Esophagus squamous epithelium (tissue), 5 donors: ENCODE data around the gene SUPT3H. TPM values are rescaled to one million over a fixed set of nuclear protein-coding genes. Genes with fewer than 3 reads are reported as not detected.
"Not testable (repeated sequence)": the region's sequence is repeated elsewhere in the genome, so short reads cannot be mapped to it uniquely, and the experiment has no call there.

Source experiments
- DNase-seq: peaks from one replicate; lab custom pipeline; 2025; lab: John Stamatoyannopoulos, UW
- H3K27ac ChIP-seq, 4 donors: fragments of 200-600 bp; sonication (generic); one replicate each; pipeline ENCODE4 v1.5.1; 2016 to 2019; ENCODE audit warnings: mild to moderate bottlenecking in 1 of 4
- H3K27me3 ChIP-seq, 4 donors: fragments of 200-600 bp; sonication (generic); 1 replicate in 3 of 4; 2 replicates in 1 of 4; pipeline versions ENCODE4 v1.5.1 to v1.6.0; 2017 to 2021; ENCODE audit warnings: antibody characterized with exemption in 1 of 4
- H3K36me3 ChIP-seq, 3 donors: fragments of 200-600 bp; sonication (generic); one replicate each; pipeline ENCODE4 v1.5.1; 2016 to 2019
- H3K4me1 ChIP-seq, 3 donors: fragments of 200-600 bp; sonication (generic); one replicate each; pipeline ENCODE4 v1.5.1; 2017 to 2019
- H3K4me3 ChIP-seq, 4 donors: fragments of 200-600 bp; sonication (generic); 1 replicate in 3 of 4; 2 replicates in 1 of 4; pipeline ENCODE4 v1.5.1; 2016 to 2019; ENCODE audit warnings: mild to moderate bottlenecking in 2 of 4, moderate library complexity in 1 of 4
- H3K9me3 ChIP-seq, 3 donors: fragments of 200-600 bp; sonication (generic); one replicate each; pipeline ENCODE4 v1.5.1; 2016 to 2019
- POLR2A ChIP-seq, 4 donors: fragments of 450-650 bp; IDR thresholded peaks; one replicate each; pipeline ENCODE4 v1.6.1; 2017; ENCODE audit warnings: antibody characterized with exemption in 4 of 4, mild to moderate bottlenecking in 4 of 4, moderate library complexity in 3 of 4
- WGBS, 2 donors: methylation state at CpG; one replicate each; pipeline ENCODE4 v1.1.5; 2018; 5-methylcytosine and 5-hydroxymethylcytosine counted together
- intact Hi-C: fragments of 100-400 bp; cut with DNase I; formaldehyde crosslinking; loops from one replicate; pipeline ENCODE4 v1.15.0; 2022
- total RNA-seq, 4 donors: library from RNA; depleted of rRNA; stranded (reverse); fragments of >200 nt; gene quantifications; one replicate each; pipeline ENCODE4 v1.1.0, GENCODE V29; 2016
- TF ChIP-seq, protein P1 (sequence below), 6 experiments: fragments of 450-650 bp in 4 of 6; fragments of 200-600 bp in 2 of 6; sonication (generic) in 2 of 6; IDR thresholded peaks; one replicate each; pipeline ENCODE4 v1.5.1; 2016 to 2019; ENCODE audit warnings: antibody characterized with exemption in 6 of 6, mild to moderate bottlenecking in 4 of 6, moderate library complexity in 4 of 6
- donor health status: DM: yes; HTN: yes; CAD: no.

The SUPT3H gene
- total RNA-seq, 4 donors from 2014 or later = 3.6 to 10.9 (median 5.3) TPM

- Histone ChIP-seq H3K27ac (no peak overlapping the region), H3K4me1 (no peaks in the 10 kb centered on the region), H3K36me3 (no peaks in the 10 kb centered on the region), H3K9me3 (no peaks in the 10 kb centered on the region), H3K4me3 (no peak overlapping the region), H3K27me3 (no peaks in the 10 kb centered on the region)
- intact Hi-C loops = no loop called here
- WGBS, 2 donors = 77 to 82% methylated on average over 3 of the region's 3 CpGs
- TF ChIP-seq, protein P1, sequence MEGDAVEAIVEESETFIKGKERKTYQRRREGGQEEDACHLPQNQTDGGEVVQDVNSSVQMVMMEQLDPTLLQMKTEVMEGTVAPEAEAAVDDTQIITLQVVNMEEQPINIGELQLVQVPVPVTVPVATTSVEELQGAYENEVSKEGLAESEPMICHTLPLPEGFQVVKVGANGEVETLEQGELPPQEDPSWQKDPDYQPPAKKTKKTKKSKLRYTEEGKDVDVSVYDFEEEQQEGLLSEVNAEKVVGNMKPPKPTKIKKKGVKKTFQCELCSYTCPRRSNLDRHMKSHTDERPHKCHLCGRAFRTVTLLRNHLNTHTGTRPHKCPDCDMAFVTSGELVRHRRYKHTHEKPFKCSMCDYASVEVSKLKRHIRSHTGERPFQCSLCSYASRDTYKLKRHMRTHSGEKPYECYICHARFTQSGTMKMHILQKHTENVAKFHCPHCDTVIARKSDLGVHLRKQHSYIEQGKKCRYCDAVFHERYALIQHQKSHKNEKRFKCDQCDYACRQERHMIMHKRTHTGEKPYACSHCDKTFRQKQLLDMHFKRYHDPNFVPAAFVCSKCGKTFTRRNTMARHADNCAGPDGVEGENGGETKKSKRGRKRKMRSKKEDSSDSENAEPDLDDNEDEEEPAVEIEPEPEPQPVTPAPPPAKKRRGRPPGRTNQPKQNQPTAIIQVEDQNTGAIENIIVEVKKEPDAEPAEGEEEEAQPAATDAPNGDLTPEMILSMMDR (IDR thresholded peaks at IDR 0.05) = no peak
- TF ChIP-seq POLR2A (IDR thresholded peaks at IDR 0.05) = no peak
- no peak for DNase-seq
Measured at GRCh38 chr6:45154679-45155078, 223.1 kb downstream of the SUPT3H start.

DNA sequence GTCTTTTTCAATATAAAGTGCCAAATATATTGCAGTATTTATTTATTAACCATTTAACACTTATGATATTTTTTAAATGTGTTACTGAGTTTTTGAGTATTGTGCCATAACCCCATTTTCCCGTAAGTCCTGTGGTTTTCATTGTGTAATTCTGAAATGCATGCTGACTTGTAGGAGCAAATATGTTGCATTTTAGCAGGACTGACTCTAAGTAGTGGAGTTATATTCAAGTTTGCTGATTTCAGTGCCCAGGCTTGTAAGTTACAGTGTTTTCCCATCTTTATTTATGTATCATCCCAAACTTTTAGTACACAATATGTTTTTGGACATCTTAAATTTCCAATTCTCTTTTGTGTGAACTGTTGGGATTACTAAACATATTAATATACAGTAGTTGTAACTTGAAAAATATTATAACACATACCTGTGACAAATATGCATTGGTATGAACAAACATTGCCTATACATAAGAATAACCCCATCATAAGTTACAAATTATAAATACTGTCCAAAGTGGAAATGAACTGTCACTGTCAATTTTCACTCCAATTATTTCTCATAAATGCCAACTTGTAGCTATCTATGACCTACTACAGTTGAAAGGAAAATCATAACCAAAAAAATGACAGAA, 228.9 kb downstream of the SUPT3H start:
- H3K9me3 ChIP-seq = peaks cover 0 to 11% (median 0%) of the 10 kb centered on the region in 3 donors
- no peaks in the 10 kb centered on the region for H3K4me1 ChIP-seq
- intact Hi-C loops = no loop called here
- TF ChIP-seq, protein P1 (IDR thresholded peaks at IDR 0.05) = no peak
- no peak for TF ChIP-seq POLR2A (IDR thresholded peaks at IDR 0.05)
- 29 to 86% methylated on average over 1 of the region's 1 CpG for WGBS, 2 donors
- H3K4me3 ChIP-seq = no peak overlapping the region
- no peaks in the 10 kb centered on the region for H3K27me3 ChIP-seq
- H3K27ac ChIP-seq = no peak overlapping the region
- no peaks in the 10 kb centered on the region for H3K36me3 ChIP-seq
- DNase-seq = no peak

- no peaks in the 10 kb centered on the region for H3K27me3 ChIP-seq
- peaks cover 0 to 11% (median 0%) of the 10 kb centered on the region in 3 donors for H3K9me3 ChIP-seq
- H3K27ac ChIP-seq = no peak overlapping the region
- no peak overlapping the region for H3K4me3 ChIP-seq
- intact Hi-C loops = no loop called here
- DNase-seq = no peak
- H3K36me3 ChIP-seq = no peaks in the 10 kb centered on the region
- TF ChIP-seq, protein P1 (IDR thresholded peaks at IDR 0.05) = no peak
- no peak for TF ChIP-seq POLR2A (IDR thresholded peaks at IDR 0.05)
- 87 to 100% methylated on average over 1 of the region's 1 CpG for WGBS, 2 donors
- H3K4me1 ChIP-seq = no peaks in the 10 kb centered on the region
Measured at GRCh38 chr6:45148278-45148677, 229.5 kb downstream of the SUPT3H start.

DNA sequence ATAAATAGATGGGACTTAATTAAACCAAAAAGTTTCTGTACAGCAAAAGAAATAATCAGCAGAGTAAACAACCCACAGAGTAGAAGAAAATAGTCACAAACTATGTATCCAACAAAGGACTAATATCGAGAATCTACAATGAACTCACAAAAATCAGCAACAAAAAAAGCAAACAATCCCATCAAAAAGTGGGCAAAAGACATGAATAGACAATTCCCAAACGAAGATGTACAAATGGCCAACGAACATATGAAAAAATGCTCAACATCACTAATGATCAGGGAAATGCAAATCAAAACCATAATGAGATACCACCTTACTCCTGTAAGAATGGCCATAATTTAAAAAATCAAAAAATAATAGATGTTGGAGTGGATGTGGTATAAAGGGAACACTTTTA, 232.1 kb downstream of the SUPT3H start:
- H3K4me3 ChIP-seq, H3K27me3 ChIP-seq, H3K36me3 ChIP-seq, H3K4me1 ChIP-seq, H3K27ac ChIP-seq, DNase-seq, intact Hi-C loops: not testable (repeated sequence)
- H3K9me3 ChIP-seq = peaks cover 0 to 14% (median 0%) of the 10 kb centered on the region in 3 donors
- WGBS, 2 donors = 87 to 89% methylated on average over 3 of the region's 3 CpGs

GRCh38 chr6:45138765-45139164, 239.0 kb downstream of the SUPT3H start:
- H3K9me3 ChIP-seq = peaks cover 0 to 11% (median 0%) of the 10 kb centered on the region in 3 donors
- no peak overlapping the region for H3K4me3 ChIP-seq
- no peak for DNase-seq
- TF ChIP-seq POLR2A (IDR thresholded peaks at IDR 0.05) = no peak
- TF ChIP-seq, protein P1 (IDR thresholded peaks at IDR 0.05) = no peak
- no peaks in the 10 kb centered on the region for H3K4me1 ChIP-seq
- H3K27me3 ChIP-seq = no peaks in the 10 kb centered on the region
- no peaks in the 10 kb centered on the region for H3K36me3 ChIP-seq
- intact Hi-C loops = no loop called here
- no peak overlapping the region for H3K27ac ChIP-seq

GRCh38 chr6:45136495-45136894, 241.2 kb downstream of the SUPT3H start:
- Histone ChIP-seq H3K27ac (no peak overlapping the region), H3K36me3 (no peaks in the 10 kb centered on the region), H3K4me3 (no peak overlapping the region), H3K27me3 (no peaks in the 10 kb centered on the region), H3K4me1 (no peaks in the 10 kb centered on the region), H3K9me3 (peaks cover 0 to 7% (median 0%) of the 10 kb centered on the region in 3 donors)
- intact Hi-C loops = no loop called here
- TF ChIP-seq, protein P1 (IDR thresholded peaks at IDR 0.05) = no peak
- no peak for TF ChIP-seq POLR2A (IDR thresholded peaks at IDR 0.05)
- no peak for DNase-seq
